Esophagus squamous epithelium (tissue), 4 donors: ENCODE data around the gene ATF1.

Source experiments
- POLR2A ChIP-seq, 4 donors: fragments of 450-650 bp; IDR thresholded peaks; one replicate each; pipeline ENCODE4 v1.6.1; 2017; ENCODE audit warnings: antibody characterized with exemption in 4 of 4, mild to moderate bottlenecking in 4 of 4, moderate library complexity in 3 of 4
- TF ChIP-seq, protein P1 (sequence below), 6 experiments: fragments of 450-650 bp in 4 of 6; fragments of 200-600 bp in 2 of 6; sonication (generic) in 2 of 6; IDR thresholded peaks; one replicate each; pipeline ENCODE4 v1.5.1; 2016 to 2019; ENCODE audit warnings: antibody characterized with exemption in 6 of 6, mild to moderate bottlenecking in 4 of 6, moderate library complexity in 4 of 6

DNA sequence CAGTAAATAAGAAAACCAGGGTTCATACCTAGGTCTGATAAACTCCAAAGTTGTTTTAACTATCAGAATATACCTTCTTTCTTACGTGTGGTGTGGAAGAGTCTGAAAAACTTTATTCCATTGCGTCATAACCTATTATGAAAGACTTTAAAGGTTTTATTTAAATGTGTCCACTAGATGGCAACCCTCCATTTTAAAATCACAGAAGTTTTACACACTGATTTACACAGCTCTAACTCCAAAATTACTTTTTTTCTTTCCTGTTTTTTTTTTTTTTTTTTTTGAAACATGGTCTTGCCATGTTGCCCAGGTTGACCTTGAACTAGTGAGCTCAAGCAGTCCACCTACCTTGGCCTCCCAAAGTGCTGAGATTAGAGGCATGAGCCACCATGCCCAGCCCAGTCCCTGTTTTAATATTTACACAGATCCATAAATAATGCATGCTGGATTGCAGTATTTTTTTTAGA is 61.5 kb downstream of the ATF1 start:
- TF ChIP-seq, protein P1, sequence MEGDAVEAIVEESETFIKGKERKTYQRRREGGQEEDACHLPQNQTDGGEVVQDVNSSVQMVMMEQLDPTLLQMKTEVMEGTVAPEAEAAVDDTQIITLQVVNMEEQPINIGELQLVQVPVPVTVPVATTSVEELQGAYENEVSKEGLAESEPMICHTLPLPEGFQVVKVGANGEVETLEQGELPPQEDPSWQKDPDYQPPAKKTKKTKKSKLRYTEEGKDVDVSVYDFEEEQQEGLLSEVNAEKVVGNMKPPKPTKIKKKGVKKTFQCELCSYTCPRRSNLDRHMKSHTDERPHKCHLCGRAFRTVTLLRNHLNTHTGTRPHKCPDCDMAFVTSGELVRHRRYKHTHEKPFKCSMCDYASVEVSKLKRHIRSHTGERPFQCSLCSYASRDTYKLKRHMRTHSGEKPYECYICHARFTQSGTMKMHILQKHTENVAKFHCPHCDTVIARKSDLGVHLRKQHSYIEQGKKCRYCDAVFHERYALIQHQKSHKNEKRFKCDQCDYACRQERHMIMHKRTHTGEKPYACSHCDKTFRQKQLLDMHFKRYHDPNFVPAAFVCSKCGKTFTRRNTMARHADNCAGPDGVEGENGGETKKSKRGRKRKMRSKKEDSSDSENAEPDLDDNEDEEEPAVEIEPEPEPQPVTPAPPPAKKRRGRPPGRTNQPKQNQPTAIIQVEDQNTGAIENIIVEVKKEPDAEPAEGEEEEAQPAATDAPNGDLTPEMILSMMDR (IDR thresholded peaks at IDR 0.05): peak; percentile 27 to 75 (median 62)
- no peak for TF ChIP-seq POLR2A (IDR thresholded peaks at IDR 0.05)
